ENCODE data around the gene SPTB. TPM values are rescaled to one million over a fixed set of nuclear protein-coding genes. Genes with fewer than 3 reads are reported as not detected.

SPTB gene
- total RNA-seq, 1 donor from 2014 or later: 16.7 TPM

- DNase-seq (ENCODE audit: low spot score in 2 of 2) (no peak), FAIRE-seq (no peak)
These were observed 84.5 kb downstream of the SPTB start for GRCh38 chr14:64795211-64795610.

GRCh38 chr14:64792871-64793560, 86.7 kb downstream of the SPTB start:
- no peak for FAIRE-seq
- no peak for DNase-seq (ENCODE audit: low spot score in 2 of 2)

GRCh38 chr14:64792231-64792630, 87.5 kb downstream of the SPTB start:
- DNase-seq (ENCODE audit: low spot score in 2 of 2) (no peak), FAIRE-seq (no peak)

GRCh38 chr14:64790478-64790877, 89.2 kb downstream of the SPTB start:
- DNase-seq (ENCODE audit: low spot score in 2 of 2) (no peak), FAIRE-seq (no peak)

GRCh38 chr14:64789696-64790095, 90.0 kb downstream of the SPTB start:
- DNase-seq (ENCODE audit: low spot score in 2 of 2) (no peak), FAIRE-seq (no peak)

- DNase-seq (ENCODE audit: low spot score in 2 of 2): no peak
These were observed 91.0 kb downstream of the SPTB start for GRCh38 chr14:64788706-64789105.

GRCh38 chr14:64787619-64788018, 92.1 kb downstream of the SPTB start:
- FAIRE-seq (no peak), DNase-seq (ENCODE audit: low spot score in 2 of 2) (no peak)

More at GRCh38 chr14:64788706-64789105, 91.0 kb downstream of the SPTB start:
- FAIRE-seq: no peak

- DNase-seq (ENCODE audit: low spot score in 2 of 2): no peak
- FAIRE-seq: no peak
These were observed 93.2 kb downstream of the SPTB start for GRCh38 chr14:64786296-64787149.

GRCh38 chr14:64784006-64784405, 95.7 kb downstream of the SPTB start:
- no peak for FAIRE-seq

DNA sequence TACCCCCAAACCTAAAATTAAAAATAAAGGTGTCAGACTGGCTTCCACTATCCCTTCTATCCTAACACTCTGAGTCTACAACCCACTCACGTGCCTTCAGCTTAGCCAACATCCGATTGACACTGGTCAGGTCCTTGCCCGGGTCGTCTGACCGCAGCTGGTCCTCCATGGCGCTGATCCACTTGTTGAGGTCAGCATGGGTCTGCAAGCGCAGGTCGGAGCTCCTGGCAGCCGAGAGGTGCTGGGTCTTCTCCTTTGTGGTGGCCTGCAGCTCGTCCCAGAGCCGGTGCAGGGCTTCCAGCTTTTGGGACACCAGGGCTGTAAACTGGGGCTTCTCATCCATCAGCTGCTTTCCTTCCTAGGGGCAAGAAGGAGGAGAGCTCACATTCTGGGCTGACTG, 97.5 kb downstream of the SPTB start:
- no peak for FAIRE-seq
- no peak for DNase-seq (ENCODE audit: low spot score in 2 of 2)

More at GRCh38 chr14:64784006-64784405, 95.7 kb downstream of the SPTB start:
- DNase-seq (ENCODE audit: low spot score in 2 of 2): no peak

DNA sequence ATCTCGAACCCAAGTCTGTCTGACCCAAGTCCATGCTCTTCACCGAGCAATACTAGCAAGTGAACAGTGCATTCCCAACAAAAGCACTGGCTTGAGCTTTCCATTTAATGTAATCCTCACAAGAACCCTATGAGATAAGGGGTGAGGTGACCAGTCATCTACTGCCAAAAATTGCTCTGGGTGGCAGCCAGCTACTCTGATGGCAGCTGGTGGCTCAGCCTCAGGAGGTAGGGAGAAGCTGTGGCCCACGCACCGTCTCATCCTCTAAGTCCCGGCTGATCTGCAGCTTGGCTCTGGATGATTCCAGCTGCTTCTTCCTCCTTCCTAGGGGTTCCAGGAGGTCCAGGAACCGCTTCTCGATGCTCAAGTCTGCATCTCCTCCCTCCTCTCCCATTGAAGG, 100.2 kb downstream of the SPTB start:
- FAIRE-seq: no peak
- DNase-seq (ENCODE audit: low spot score in 2 of 2): no peak

- DNase-seq (ENCODE audit: low spot score in 2 of 2) (no peak), FAIRE-seq (no peak)
These were observed 101.5 kb downstream of the SPTB start for GRCh38 chr14:64778104-64778754.

DNA sequence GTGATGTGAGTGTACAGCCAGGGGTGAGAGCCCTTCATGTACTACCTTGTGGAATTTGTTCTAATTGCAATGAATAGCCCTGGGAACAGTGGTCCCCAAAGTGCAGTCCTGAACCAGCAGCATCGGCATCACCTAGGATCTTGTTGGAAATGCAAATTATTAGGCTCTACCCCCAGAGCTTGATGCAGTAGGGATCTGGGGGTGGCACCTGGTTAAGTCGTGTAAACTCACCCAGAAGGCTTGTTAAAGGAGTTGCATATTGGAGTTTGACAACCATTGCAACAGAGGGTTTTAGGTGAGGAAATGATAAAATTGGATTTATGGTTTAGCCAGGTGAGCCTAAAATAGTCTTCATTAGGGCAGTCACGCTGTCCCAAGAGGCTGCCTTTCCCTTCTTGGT, 102.2 kb downstream of the SPTB start:
- no peak for DNase-seq (ENCODE audit: low spot score in 2 of 2)
- no peak for FAIRE-seq

- FAIRE-seq (no peak), DNase-seq (ENCODE audit: low spot score in 2 of 2) (no peak)
These were observed 104.5 kb downstream of the SPTB start for GRCh38 chr14:64775081-64775777.

GRCh38 chr14:64774272-64774671, 105.4 kb downstream of the SPTB start:
- no peak for FAIRE-seq
- DNase-seq (ENCODE audit: low spot score in 2 of 2): no peak

GRCh38 chr14:64773577-64773976, 106.1 kb downstream of the SPTB start:
- FAIRE-seq (no peak), DNase-seq (ENCODE audit: low spot score in 2 of 2) (no peak)

GRCh38 chr14:64773046-64773445, 106.7 kb downstream of the SPTB start:
- DNase-seq (ENCODE audit: low spot score in 2 of 2): no peak
- no peak for FAIRE-seq

GRCh38 chr14:64772397-64772950, 107.2 kb downstream of the SPTB start:
- no peak for FAIRE-seq

DNA sequence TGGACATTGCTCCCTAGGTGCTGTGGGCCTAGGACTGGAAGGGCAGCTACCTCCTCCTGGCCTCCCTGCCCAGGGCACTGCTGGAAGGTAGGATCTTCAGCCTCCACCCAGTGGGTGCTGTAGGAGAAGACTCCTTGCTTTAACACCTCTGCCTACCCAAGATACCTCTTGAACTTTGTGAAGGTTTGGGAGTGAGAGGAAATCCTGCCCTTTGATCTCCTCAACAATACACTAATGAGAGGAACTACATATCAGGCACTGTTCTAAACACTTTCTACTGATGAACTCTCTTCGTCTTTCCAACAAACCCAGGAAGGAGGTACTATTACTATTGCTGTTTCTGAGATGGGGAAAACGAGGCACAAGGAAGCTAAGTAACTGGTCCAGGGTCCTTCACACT, 108.5 kb downstream of the SPTB start:
- FAIRE-seq (no peak), DNase-seq (ENCODE audit: low spot score in 2 of 2) (no peak)

More at GRCh38 chr14:64772397-64772950, 107.2 kb downstream of the SPTB start:
- no peak for DNase-seq (ENCODE audit: low spot score in 2 of 2)

DNA sequence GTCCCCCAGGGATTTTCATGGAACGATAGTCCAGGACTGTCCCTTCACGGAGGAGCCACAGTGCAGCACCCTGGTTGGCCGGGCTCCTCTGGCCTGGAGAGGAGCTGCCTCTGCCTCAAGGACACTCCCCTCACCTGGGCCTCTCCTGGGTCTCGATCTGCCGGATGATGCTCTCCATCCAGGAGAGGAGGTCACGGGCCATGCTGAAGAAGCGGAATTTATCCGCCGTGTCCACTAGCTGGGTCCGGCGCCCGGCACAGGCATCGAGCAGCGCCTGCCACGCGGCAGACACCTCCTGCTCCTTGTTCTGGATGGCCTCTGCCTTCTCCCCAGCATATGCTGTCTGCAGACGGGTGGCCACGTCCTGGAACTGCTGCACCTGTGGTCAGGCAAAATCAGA, 109.0 kb downstream of the SPTB start:
- DNase-seq (ENCODE audit: low spot score in 2 of 2) (no peak), FAIRE-seq (no peak)

Measured in frontal cortex (tissue), 4 donors.